ENCODE measurements around the gene ABHD17C. TPM values are rescaled to one million over a fixed set of nuclear protein-coding genes. Genes with fewer than 3 reads are reported as not detected.
"Not testable (repeated sequence)": the region's sequence is repeated elsewhere in the genome, so short reads cannot be mapped to it uniquely, and the experiment has no call there.

The ABHD17C gene
- total RNA-seq, 1 experiment from 2014 or later: 6.9 TPM

GRCh38 chr15:80745888-80746287 is 50.8 kb downstream of the ABHD17C start:
- in situ Hi-C loops (cut with HindIII; ENCODE audit: low pct_unique_long_range_greater_than_20kb, low sequenced_read_pairs): no loop called here
- DNase-seq (ENCODE audit: low read depth, low spot score): no peak

- in situ Hi-C loops (cut with HindIII; ENCODE audit: low pct_unique_long_range_greater_than_20kb, low sequenced_read_pairs): no loop called here
- DNase-seq (ENCODE audit: low read depth, low spot score): no peak
Observed at GRCh38 chr15:80747317-80748053, 52.4 kb downstream of the ABHD17C start.

GRCh38 chr15:80749589-80749988 is 54.5 kb downstream of the ABHD17C start:
- DNase-seq (ENCODE audit: low read depth, low spot score): no peak
- in situ Hi-C loops (cut with HindIII; ENCODE audit: low pct_unique_long_range_greater_than_20kb, low sequenced_read_pairs): no loop called here

- no peak for DNase-seq (ENCODE audit: low read depth, low spot score)
- in situ Hi-C loops (cut with HindIII; ENCODE audit: low pct_unique_long_range_greater_than_20kb, low sequenced_read_pairs): no loop called here
Observed at GRCh38 chr15:80750575-80750974, 55.5 kb downstream of the ABHD17C start.

GRCh38 chr15:80752204-80752603 is 57.1 kb downstream of the ABHD17C start:
- in situ Hi-C loops (cut with HindIII; ENCODE audit: low pct_unique_long_range_greater_than_20kb, low sequenced_read_pairs): no loop called here
- no peak for DNase-seq (ENCODE audit: low read depth, low spot score)

- in situ Hi-C loops (cut with HindIII; ENCODE audit: low pct_unique_long_range_greater_than_20kb, low sequenced_read_pairs): no loop called here
- no peak for DNase-seq (ENCODE audit: low read depth, low spot score)
Observed at GRCh38 chr15:80753161-80753560, 58.1 kb downstream of the ABHD17C start.

GRCh38 chr15:80754014-80754413 is 58.9 kb downstream of the ABHD17C start:
- in situ Hi-C loops (cut with HindIII; ENCODE audit: low pct_unique_long_range_greater_than_20kb, low sequenced_read_pairs): no loop called here
- no peak for DNase-seq (ENCODE audit: low read depth, low spot score)

- no peak for DNase-seq (ENCODE audit: low read depth, low spot score)
- in situ Hi-C loops (cut with HindIII; ENCODE audit: low pct_unique_long_range_greater_than_20kb, low sequenced_read_pairs): no loop called here
Observed at GRCh38 chr15:80755885-80756284, 60.8 kb downstream of the ABHD17C start.

- in situ Hi-C loops (cut with HindIII; ENCODE audit: low pct_unique_long_range_greater_than_20kb, low sequenced_read_pairs): no loop called here
- DNase-seq (ENCODE audit: low read depth, low spot score): no peak
Observed at GRCh38 chr15:80758130-80758745, 63.1 kb downstream of the ABHD17C start.

GRCh38 chr15:80760960-80761359 is 65.8 kb downstream of the ABHD17C start:
- in situ Hi-C loops (cut with HindIII; ENCODE audit: low pct_unique_long_range_greater_than_20kb, low sequenced_read_pairs): no loop called here
- no peak for DNase-seq (ENCODE audit: low read depth, low spot score)

GRCh38 chr15:80761754-80762153 is 66.6 kb downstream of the ABHD17C start:
- in situ Hi-C loops (cut with HindIII; ENCODE audit: low pct_unique_long_range_greater_than_20kb, low sequenced_read_pairs): no loop called here
- no peak for DNase-seq (ENCODE audit: low read depth, low spot score)

- in situ Hi-C loops (cut with HindIII; ENCODE audit: low pct_unique_long_range_greater_than_20kb, low sequenced_read_pairs); DNase-seq (ENCODE audit: low read depth, low spot score): not testable (repeated sequence)
Observed at GRCh38 chr15:80763235-80763634, 68.1 kb downstream of the ABHD17C start.

- in situ Hi-C loops (cut with HindIII; ENCODE audit: low pct_unique_long_range_greater_than_20kb, low sequenced_read_pairs): no loop called here
- no peak for DNase-seq (ENCODE audit: low read depth, low spot score)
Observed at GRCh38 chr15:80764535-80764934, 69.4 kb downstream of the ABHD17C start.

GRCh38 chr15:80766275-80766674 is 71.2 kb downstream of the ABHD17C start:
- in situ Hi-C loops (cut with HindIII; ENCODE audit: low pct_unique_long_range_greater_than_20kb, low sequenced_read_pairs): no loop called here
- DNase-seq (ENCODE audit: low read depth, low spot score): no peak

- in situ Hi-C loops (cut with HindIII; ENCODE audit: low pct_unique_long_range_greater_than_20kb, low sequenced_read_pairs): no loop called here
- no peak for DNase-seq (ENCODE audit: low read depth, low spot score)
Observed at GRCh38 chr15:80768158-80768557, 73.0 kb downstream of the ABHD17C start.

GRCh38 chr15:80769153-80769828 is 74.2 kb downstream of the ABHD17C start:
- no peak for DNase-seq (ENCODE audit: low read depth, low spot score)
- in situ Hi-C loops (cut with HindIII; ENCODE audit: low pct_unique_long_range_greater_than_20kb, low sequenced_read_pairs): no loop called here

GRCh38 chr15:80769829-80770705 is 75.0 kb downstream of the ABHD17C start:
- in situ Hi-C loops (cut with HindIII; ENCODE audit: low pct_unique_long_range_greater_than_20kb, low sequenced_read_pairs): no loop called here

GRCh38 chr15:80773122-80773551 is 78.0 kb downstream of the ABHD17C start:
- in situ Hi-C loops (cut with HindIII; ENCODE audit: low pct_unique_long_range_greater_than_20kb, low sequenced_read_pairs): no loop called here
- DNase-seq (ENCODE audit: low read depth, low spot score): peak; percentile 19

More at GRCh38 chr15:80769829-80770705, 75.0 kb downstream of the ABHD17C start:
- no peak for DNase-seq (ENCODE audit: low read depth, low spot score)

Measured in SK-MEL-5 (cell line).